HepG2 (cell line): ENCODE data around the gene CLIP2. TPM values are rescaled to one million over a fixed set of nuclear protein-coding genes. Genes with fewer than 3 reads are reported as not detected.

Source experiments
- ATF1 ChIP-seq: IDR thresholded peaks from 2 replicates; pipeline ENCODE4 v1.6.1; 2016; ENCODE audit warnings: mild to moderate bottlenecking, control low read depth
- ATRX ChIP-seq: sonication (generic); formaldehyde crosslinking; IDR thresholded peaks from 2 replicates; pipeline ENCODE4 v1.4.0; 2020; ENCODE audit warnings: missing genetic modification reagents, borderline replicate concordance
- BORCS8-MEF2B ChIP-seq: sonication (generic); formaldehyde crosslinking; IDR thresholded peaks from 2 replicates; pipeline ENCODE4 v1.8.0; 2022; ENCODE audit warnings: mild to moderate bottlenecking, missing genetic modification reagents
- CBX2 ChIP-seq, 2 experiments: fragments of 200-600 bp in 1 of 2; sonication (generic); formaldehyde crosslinking in 1 of 2; IDR thresholded peaks; 2 replicates each; pipeline versions ENCODE4 v1.7.0 to v1.8.1; 2018 to 2022; ENCODE audit warnings: low read depth in 2 of 2, low read length in 1 of 2, mild to moderate bottlenecking in 1 of 2, missing genetic modification reagents in 1 of 2
- GABPB1 ChIP-seq: IDR thresholded peaks from 2 replicates; pipeline ENCODE4 v1.6.1; 2016; ENCODE audit warnings: mild to moderate bottlenecking, missing genetic modification reagents, moderate library complexity, missing compliant biosample characterization
- GFI1 ChIP-seq: sonication (generic); formaldehyde crosslinking; IDR thresholded peaks from 2 replicates; pipeline ENCODE4 v1.5.0; 2020; ENCODE audit warnings: missing genetic modification reagents, mild to moderate bottlenecking, borderline replicate concordance
- IRX3 ChIP-seq: sonication (generic); formaldehyde crosslinking; IDR thresholded peaks from 2 replicates; pipeline ENCODE4 v1.8.1; 2023; ENCODE audit warnings: mild to moderate bottlenecking, low read depth, missing genetic modification reagents, borderline replicate concordance
- MAFF ChIP-seq: IDR thresholded peaks from 2 replicates; pipeline ENCODE4 v1.6.1; 2011; ENCODE audit warnings: low read depth, low read length, improper control_type of control experiment
- MBNL3 ChIP-seq: fragments of 250-450 bp; sonication (Bioruptor Pico); conservative IDR thresholded peaks from 2 replicates; pipeline ENCODE4 v1.8.0; 2022; ENCODE audit warnings: mild to moderate bottlenecking, inconsistent platforms
- MEIS2 ChIP-seq: sonication (generic); formaldehyde crosslinking; IDR thresholded peaks from 2 replicates; pipeline ENCODE4 v1.9.0; 2021; ENCODE audit warnings: mild to moderate bottlenecking, missing genetic modification reagents
- MTERF4 ChIP-seq: sonication (generic); formaldehyde crosslinking; IDR thresholded peaks from 2 replicates; pipeline ENCODE4 v1.8.0; 2023; ENCODE audit warnings: mild to moderate bottlenecking, missing genetic modification reagents
- PHF8 ChIP-seq: sonication (generic); formaldehyde crosslinking; IDR thresholded peaks from 2 replicates; pipeline ENCODE4 v1.5.0; 2020; ENCODE audit warnings: missing genetic modification reagents
- RFX3 ChIP-seq: IDR thresholded peaks from 2 replicates; pipeline ENCODE4 v1.6.1; 2016; ENCODE audit warnings: missing biosample characterization, missing genetic modification reagents
- SATB2 ChIP-seq: sonication (generic); formaldehyde crosslinking; IDR thresholded peaks from 2 replicates; pipeline ENCODE4 v1.5.0; 2020; ENCODE audit warnings: missing genetic modification reagents
- SETDB1 ChIP-seq: sonication (generic); formaldehyde crosslinking; IDR thresholded peaks from 2 replicates; pipeline ENCODE4 v1.5.1; 2020; ENCODE audit warnings: missing genetic modification reagents, mild to moderate bottlenecking, borderline replicate concordance
- SUZ12 ChIP-seq: fragments of 150-350 bp; IDR thresholded peaks from 2 replicates; pipeline ENCODE4 v1.6.1; 2014; ENCODE audit warnings: low read depth, low read length
- TRIM24 ChIP-seq: sonication (generic); formaldehyde crosslinking; IDR thresholded peaks from 2 replicates; pipeline ENCODE4 v1.8.0; 2022; ENCODE audit warnings: mild to moderate bottlenecking, missing genetic modification reagents
- ZNF331 ChIP-seq: sonication (generic); formaldehyde crosslinking; IDR thresholded peaks from 2 replicates; pipeline ENCODE4 v1.4.0; 2020; ENCODE audit warnings: missing genetic modification reagents
- ZNF550 ChIP-seq: sonication (generic); formaldehyde crosslinking; IDR thresholded peaks from 2 replicates; pipeline ENCODE4 v1.4.0; 2020; ENCODE audit warnings: mild to moderate bottlenecking, missing genetic modification reagents, borderline replicate concordance
- ZNF691 ChIP-seq: sonication (generic); formaldehyde crosslinking; IDR thresholded peaks from 2 replicates; pipeline ENCODE4 v1.4.0; 2020; ENCODE audit warnings: missing genetic modification reagents, low read depth, mild to moderate bottlenecking, borderline replicate concordance
- ZNF749 ChIP-seq: sonication (generic); formaldehyde crosslinking; IDR thresholded peaks from 2 replicates; pipeline ENCODE4 v1.8.0; 2022; ENCODE audit warnings: mild to moderate bottlenecking, missing genetic modification reagents, moderate library complexity, borderline replicate concordance
- polyA plus RNA-seq, 8 experiments: library from polyadenylated mRNA; depleted of rRNA in 3 of 8; stranded (reverse) in 7 of 8; unstranded in 1 of 8; fragments of >200 nt; fragmentation: Illumina TruSeq in 4 of 8; extraction: Trizol in 4 of 8; gene quantifications; 2 replicates each; pipeline versions ENCODE4 v1.2.1 to v1.2.3, GENCODE V29; 2011 to 2016; ENCODE audit warnings: low read depth in 4 of 8, missing spikeins in 1 of 8, mixed read lengths in 1 of 8; ENCODE audit not compliant: insufficient read depth in 1 of 8
- total RNA-seq, 5 experiments: library from RNA; depleted of rRNA; stranded (reverse); fragments of >200 nt; fragmentation: Illumina TruSeq; extraction: Trizol; gene quantifications; 2 replicates each; pipeline ENCODE4 v1.2.3, GENCODE V29; 2016; ENCODE audit warnings: low read depth in 1 of 5

CLIP2 gene
- total and polyA plus RNA-seq, 2 of the 13 experiments (the other 11 are each of a cell fraction or from before 2014, with no cell fraction given): 6.5 to 17.4 TPM

GRCh38 chr7:74272305-74273038 is 16.7 kb upstream of the CLIP2 start (continued):
- TF ChIP-seq SETDB1 (CRISPR knock-in tag): no peak
- TF ChIP-seq ZNF749 (CRISPR knock-in tag): no peak
- no peak for TF ChIP-seq SUZ12
- TF ChIP-seq MBNL3: no peak
- TF ChIP-seq TRIM24 (CRISPR knock-in tag): no peak
- 0 out of 2 replicates have a peak, but pooled peaks have one; percentile 58 for TF ChIP-seq BORCS8-MEF2B (CRISPR knock-in tag)
- no peak for TF ChIP-seq ZNF550
- no peak for TF ChIP-seq PHF8
- TF ChIP-seq ZNF331 (CRISPR knock-in tag): no peak
- no peak for TF ChIP-seq MTERF4 (CRISPR knock-in tag)
- no peak for TF ChIP-seq ATF1
- TF ChIP-seq RFX3 (CRISPR knock-in tag): no peak
- TF ChIP-seq MEIS2 (CRISPR knock-in tag): no peak
- TF ChIP-seq ATRX (CRISPR knock-in tag): no peak
- TF ChIP-seq IRX3 (CRISPR knock-in tag): no peak
- no peak for TF ChIP-seq CBX2 (IDR thresholded peaks at IDR 0.05; ENCODE audit: low read depth, low read length)
- no peak for TF ChIP-seq CBX2 (CRISPR knock-in tag; IDR thresholded peaks at IDR 0.05; ENCODE audit: low read depth)
- TF ChIP-seq ZNF691 (CRISPR knock-in tag): no peak
- TF ChIP-seq GABPB1 (CRISPR knock-in tag): peak; percentile 60
- TF ChIP-seq MAFF: no peak
- TF ChIP-seq SATB2 (CRISPR knock-in tag): no peak
- no peak for TF ChIP-seq GFI1
